ENCODE data around the gene C10orf95.
A peak's percentile ranks its signal among the peaks of the same experiment; 100 is the strongest.
"Not testable (repeated sequence)": the region's sequence is repeated elsewhere in the genome, so short reads cannot be mapped to it uniquely, and the experiment has no call there.

The C10orf95 gene

DNA sequence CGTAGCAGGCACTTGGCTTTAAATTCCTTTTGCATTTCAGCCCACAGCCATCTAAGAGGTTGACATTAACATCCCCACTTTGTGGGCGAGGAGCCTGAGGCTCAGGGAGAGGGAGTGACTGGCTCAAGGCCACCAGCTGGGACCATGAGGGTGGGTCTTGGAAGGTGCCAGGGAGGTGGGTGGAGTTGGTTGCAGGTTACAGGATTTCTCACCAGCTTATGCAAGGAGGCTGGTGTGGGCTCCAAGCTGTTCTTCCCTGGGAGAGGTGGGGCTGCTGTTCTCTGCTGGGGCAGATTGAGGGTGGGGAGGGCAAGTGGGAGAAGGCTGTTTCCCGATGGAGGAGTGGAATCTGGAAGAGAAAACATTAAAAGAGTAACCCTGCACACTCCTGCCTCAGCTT, 14.1 kb upstream of the C10orf95 start:
- DNase-seq (ENCODE audit: low read depth), result no peak

DNA sequence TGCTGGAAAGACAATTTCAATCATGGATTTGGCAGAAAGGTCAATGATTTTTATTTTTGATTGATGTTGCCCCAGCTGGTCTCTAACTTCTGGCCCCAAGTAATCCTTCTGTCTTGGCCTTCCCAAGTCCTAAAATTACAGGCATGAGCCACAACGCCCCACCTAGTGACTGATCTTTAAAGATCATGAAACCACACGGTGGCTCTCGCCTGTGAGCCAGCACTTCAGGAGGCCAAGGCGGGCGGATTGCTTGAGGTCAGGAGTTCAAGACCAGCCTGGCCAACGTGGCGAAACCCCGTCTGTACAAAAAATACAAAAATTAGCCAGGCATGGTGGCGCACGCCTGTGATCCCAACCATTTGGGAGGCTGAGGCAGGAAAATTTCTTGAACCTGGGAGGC, 12.6 kb upstream of the C10orf95 start:
- DNase-seq (ENCODE audit: low read depth), result no peak

DNA sequence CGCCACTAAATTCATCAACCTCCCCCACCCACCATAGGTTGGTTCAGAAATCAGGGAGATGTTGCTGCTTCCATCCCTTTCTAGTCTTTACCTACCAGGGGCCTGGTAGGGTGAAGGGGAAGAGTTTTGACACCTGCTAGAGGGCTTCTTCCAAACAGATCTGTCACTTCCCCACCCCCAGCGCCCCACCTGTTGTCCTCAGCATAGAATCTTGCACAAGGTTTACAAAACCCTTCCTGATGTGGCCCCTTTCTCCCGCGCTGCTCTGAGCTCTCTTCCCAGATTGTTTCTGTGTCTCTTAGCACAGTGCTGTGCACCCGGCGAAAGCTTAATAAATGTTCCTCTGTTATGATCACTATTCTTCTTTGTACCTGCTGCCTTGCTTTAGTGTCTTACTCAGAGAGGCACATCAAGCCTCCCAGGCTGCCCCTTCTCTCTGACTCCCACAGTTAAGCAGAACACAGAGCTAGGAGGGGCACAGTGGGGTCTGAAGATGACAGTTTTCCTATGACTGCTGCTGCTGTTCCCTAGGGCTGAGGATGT, 11.2 kb upstream of the C10orf95 start:
- DNase-seq (ENCODE audit: low read depth), result no peak

GRCh38 chr10:102461187-102462054, 10.1 kb upstream of the C10orf95 start:
- peak; percentile 90 for DNase-seq (ENCODE audit: low read depth)

DNA sequence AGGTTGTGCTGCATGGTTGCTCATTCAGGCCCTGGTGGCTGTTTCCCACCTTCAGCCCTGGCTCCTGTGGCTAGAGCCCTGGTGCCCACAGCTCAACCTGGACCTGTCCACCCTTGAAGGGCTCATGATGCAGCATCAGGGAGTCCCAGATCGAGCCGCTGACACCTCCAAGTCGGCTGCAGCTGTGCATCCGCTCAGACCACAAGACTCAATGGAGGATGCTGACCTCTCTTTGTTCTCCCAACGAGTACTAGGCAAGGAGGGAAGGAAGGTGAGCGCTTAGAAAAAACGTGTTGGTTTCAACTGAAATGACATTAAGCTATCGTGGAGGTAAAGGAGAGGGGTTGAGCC, 9.5 kb upstream of the C10orf95 start:
- no peak for DNase-seq (ENCODE audit: low read depth)

DNA sequence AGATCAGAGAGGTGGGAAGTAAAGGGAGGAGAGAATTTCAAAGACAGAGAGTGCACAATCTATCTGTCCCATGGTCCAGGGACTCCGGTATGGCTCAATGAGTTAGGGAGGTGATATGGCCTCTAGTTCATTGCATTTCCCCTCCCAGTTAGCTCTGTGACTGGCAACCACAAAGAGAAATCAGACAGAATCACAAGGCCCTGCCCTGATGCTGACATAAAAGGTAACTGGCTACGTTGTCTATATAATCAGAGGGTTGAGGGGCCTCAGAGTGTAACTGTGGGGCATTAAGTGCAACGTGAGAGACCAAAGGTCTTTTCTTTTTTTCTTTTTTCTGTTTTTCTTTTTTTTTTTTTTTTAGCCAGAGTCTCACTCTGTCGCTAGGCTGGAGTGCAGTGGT, 7.3 kb upstream of the C10orf95 start:
- DNase-seq (ENCODE audit: low read depth), result no peak

DNA sequence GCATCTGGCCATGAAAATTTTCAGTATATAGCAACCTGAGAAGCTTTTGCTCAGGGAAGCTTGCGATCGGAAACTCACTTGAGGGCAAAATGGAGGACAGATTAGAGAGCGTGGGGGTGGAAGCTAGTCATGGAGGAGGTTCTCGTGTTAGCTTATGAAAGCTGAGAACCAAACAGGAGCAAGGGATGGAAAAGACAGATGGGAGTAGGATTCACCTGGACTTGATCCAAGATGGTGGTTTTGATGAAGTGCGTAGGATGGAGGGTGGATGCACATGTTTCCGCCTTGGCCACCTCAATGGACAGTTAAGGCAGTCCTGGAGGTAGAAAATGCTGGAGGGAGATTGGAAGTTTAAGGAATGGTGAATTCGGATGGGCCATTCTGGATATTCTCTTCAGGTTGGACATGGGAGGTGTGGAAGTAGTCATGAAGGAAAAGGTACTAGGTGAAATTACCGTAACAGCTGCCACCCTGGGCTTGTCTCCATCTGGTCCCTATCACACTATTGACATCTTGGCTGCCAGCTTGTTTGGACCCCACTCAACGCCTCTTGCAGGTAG, 6.3 kb upstream of the C10orf95 start:
- no peak for DNase-seq (ENCODE audit: low read depth)

DNA sequence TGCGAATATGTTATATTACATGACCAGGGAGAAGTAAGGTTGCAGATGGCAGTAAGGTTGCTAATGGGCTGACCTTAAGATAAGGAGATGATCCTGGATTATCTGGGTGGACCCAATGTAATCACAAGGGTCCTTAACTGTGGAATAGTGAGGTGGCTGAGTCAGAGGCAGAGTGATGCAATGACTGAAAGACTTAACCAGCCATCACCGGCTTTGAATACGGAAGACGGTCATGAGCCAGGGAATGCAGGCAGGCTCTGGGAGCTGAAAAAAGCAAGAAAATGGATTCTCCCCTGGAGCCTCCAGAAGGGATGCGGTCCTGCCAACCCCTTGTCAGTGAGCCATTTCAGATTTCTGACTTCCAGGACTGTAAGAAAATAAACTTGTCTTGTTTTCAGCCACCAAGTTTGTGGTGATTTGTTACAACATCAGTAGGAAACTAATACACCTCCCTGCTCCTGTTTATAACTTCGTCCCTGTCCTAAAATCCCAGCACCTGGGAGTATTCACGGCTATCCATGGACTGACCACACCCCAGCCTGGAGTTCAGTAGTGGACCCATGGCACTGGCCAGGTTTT, 4.6 kb upstream of the C10orf95 start:
- DNase-seq (ENCODE audit: low read depth), result no peak

- DNase-seq (ENCODE audit: low read depth), result not testable (repeated sequence)
These were observed 3.5 kb upstream of the C10orf95 start for GRCh38 chr10:102454662-102455487.

DNA sequence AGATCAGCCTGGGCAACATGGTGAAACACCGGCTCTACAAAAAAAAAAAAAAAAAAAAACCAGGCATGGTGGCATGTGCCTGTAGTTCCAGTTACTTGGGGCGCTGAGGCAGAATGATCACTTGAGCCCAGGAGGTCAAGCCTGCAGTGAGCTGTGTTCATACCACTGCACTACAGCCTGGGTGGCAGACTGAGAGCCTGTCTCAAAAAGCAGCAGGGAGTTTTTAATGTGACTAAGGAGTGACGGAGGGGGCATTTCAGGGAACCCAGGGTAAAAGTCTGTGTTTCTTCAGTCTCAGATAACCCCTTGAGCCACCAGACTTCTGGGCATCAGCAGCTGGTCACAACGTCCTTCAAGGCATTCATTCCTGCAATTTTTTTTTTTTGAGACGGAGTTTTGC, 2.2 kb upstream of the C10orf95 start:
- no peak for DNase-seq (ENCODE audit: low read depth)

DNA sequence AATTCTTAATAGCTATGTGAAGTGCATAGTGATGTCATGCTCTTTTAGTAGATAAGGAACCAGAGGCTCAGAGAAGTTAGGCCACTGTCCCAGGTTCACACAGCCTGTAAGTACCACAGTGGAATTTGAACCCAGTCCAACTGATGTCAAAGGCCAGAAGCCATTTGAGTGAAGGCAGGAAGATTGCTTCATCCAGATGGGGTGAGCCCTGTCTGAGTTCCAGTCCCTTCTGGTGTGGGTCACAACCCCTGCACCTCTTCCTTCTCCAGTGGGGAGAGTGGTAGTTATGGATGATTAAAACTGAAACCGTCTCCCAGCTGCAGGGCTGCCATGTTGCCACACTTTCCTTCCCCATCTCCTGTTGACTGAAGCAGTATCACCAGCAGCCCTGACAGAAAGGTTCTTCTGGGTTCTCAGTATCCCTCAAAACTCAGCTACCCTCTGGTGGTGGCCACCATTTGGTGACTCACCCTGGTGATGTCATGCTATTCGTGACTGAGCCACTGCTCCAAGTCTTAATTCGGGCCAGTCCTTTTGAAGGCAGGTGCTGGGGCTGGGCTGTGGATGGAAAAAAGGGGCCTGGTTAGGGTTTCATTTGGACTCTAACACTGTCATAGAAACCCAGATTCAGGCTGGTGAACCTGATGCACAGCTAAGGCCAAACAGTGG, 1.5 kb upstream of the C10orf95 start:
- peak; percentile 48 for DNase-seq (ENCODE audit: low read depth)

DNA sequence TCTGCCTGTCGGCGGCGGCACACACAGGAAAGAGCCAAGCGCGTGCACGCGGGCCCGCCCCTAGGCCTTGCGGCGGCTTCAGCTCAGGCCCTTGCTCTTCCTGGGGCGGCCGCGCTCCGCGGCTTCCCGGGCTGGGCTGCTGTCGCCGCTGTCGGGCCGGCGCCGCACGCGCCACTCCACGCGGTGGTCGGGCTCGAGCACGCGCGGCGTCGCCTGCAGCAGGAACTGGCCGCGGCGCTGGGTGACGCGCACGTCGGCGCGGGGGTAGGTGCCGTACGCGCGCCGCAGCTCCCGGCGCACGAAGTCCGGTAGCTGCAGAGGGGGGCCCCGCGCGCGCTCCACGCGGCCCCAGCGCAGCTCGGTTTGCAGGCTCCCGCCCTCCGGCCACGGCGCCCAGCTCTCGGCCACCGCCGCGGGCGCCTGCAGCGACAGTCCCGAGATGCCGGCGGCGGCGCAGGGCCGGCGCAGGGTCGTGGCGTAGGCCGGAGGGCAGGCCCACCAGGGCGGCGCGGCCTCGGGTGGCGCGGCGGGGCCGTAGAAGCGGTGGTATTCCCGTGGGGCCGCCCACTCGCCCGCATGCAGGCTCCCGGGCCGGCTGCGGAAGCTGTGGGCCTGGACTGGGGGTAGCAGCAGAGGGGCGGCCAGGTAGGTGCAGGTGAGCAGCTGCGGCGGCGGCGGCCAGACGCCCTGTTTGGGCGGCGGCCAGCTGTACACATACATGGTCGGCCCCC, 804 bp downstream of the C10orf95 start:
- peak; percentile 80 for DNase-seq (ENCODE audit: low read depth)

DNA sequence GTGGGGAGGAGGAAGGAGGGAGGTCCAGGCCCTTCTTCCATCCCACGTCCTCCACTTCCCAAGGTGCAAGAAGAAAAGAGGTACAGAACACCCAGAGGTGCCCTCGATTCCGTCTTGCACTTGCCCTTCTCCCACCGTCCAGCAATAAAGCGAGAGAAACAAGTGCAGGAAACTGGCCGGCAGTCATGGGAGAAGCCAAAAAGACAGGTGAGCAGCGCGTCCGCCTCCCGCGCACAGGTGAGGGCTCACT, 1.3 kb downstream of the C10orf95 start:
- no peak for DNase-seq (ENCODE audit: low read depth)

GRCh38 chr10:102449321-102450123, 1.8 kb downstream of the C10orf95 start:
- peak; percentile 79 for DNase-seq (ENCODE audit: low read depth)

DNA sequence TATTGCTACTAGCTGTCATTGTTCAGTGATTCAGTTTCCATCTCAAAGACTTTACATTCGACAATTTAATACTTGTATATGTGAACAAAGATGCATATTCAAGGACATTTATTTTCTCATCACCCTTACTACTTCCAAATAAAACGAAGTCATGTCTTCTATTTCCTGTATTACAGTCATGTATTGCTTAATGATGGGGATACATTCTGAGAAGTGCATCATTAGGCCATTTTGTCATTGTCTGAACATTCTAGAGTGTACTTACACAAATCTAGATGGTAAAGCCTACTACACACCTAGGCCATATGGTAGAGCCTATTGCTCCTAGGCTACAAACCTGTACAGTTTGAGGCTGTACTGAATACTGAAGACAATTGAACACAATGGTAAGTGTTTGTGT, 6.5 kb downstream of the C10orf95 start:
- DNase-seq (ENCODE audit: low read depth), result no peak

DNA sequence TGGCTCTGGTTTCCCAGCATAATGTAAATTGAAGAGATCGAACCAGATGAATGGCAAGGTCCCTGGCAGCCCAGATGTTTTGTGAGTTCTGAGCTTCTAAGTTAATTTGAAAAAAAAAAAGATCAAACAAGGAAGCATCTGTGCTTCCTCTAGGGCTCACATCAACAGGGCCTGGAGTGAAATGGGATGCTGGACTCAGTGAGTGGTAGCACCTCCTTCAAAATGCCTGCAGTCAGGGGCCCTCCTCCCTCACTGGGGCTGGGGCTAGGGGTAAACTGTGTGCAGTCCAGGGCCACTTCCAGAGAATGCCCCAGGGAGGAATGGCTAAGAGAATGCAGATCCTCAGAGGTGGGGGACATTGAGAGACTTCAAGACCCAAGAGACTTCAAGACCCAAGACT, 13.0 kb downstream of the C10orf95 start:
- DNase-seq (ENCODE audit: low read depth), result no peak

DNA sequence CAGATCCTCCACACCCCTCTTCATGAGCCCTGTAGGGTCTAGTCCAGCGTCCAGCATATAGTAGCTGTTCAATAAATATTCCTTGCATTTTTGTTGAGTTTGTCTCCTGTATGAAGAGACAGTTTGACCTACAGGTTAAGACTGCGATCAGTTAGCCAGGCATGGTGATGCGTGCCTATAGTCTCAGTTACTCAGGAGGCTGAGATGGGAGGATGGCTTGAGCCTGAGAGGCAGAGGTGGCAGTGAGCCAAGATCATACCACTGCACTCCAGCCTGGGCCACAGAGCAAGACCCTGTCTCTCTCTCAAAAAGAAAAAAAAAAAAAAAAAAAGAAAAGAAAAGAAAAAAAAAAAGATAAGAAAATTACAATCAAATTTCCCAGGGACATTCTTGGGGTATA, 13.8 kb downstream of the C10orf95 start:
- DNase-seq (ENCODE audit: low read depth), result no peak

GRCh38 chr10:102436312-102436711, 15.0 kb downstream of the C10orf95 start:
- DNase-seq (ENCODE audit: low read depth), result no peak

GRCh38 chr10:102435529-102436233, 15.7 kb downstream of the C10orf95 start:
- no peak for DNase-seq (ENCODE audit: low read depth)

GRCh38 chr10:102435133-102435497, 16.2 kb downstream of the C10orf95 start:
- DNase-seq (ENCODE audit: low read depth), result no peak
